Measurements from ENCODE around the gene SYTL3.
"Not testable (repeated sequence)": the region's sequence is repeated elsewhere in the genome, so short reads cannot be mapped to it uniquely, and the experiment has no call there.

DNA sequence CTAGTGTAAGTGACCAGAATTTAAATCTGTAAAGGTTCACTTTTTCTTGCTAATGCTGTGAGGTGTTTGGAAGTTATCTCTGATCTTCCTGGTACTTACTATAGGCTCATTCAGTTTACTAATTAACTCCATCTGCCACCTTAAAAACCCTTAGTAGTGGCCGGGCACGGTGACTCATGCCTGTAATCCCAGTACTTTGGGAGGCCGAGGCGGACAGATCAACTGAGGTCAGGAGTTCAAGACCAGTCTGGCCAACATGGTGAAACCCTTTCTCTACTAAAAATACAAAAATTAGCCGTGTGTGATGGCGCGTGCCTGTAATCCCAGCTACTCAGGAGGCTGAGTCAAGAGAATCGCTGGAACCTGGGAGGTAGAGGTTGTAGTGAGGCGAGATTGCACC, 7.1 kb downstream of the SYTL3 start:
- TF ChIP-seq, protein P1, sequence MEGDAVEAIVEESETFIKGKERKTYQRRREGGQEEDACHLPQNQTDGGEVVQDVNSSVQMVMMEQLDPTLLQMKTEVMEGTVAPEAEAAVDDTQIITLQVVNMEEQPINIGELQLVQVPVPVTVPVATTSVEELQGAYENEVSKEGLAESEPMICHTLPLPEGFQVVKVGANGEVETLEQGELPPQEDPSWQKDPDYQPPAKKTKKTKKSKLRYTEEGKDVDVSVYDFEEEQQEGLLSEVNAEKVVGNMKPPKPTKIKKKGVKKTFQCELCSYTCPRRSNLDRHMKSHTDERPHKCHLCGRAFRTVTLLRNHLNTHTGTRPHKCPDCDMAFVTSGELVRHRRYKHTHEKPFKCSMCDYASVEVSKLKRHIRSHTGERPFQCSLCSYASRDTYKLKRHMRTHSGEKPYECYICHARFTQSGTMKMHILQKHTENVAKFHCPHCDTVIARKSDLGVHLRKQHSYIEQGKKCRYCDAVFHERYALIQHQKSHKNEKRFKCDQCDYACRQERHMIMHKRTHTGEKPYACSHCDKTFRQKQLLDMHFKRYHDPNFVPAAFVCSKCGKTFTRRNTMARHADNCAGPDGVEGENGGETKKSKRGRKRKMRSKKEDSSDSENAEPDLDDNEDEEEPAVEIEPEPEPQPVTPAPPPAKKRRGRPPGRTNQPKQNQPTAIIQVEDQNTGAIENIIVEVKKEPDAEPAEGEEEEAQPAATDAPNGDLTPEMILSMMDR (IDR thresholded peaks at IDR 0.05) = not testable (repeated sequence)
- TF ChIP-seq EZH2 (IDR thresholded peaks at IDR 0.05; ENCODE audit: borderline replicate concordance, insufficient read depth, low read depth, low read length, poor library complexity, severe bottlenecking) = not testable (repeated sequence)

Measured in B cell (primary cell).